Esophagus squamous epithelium (tissue), 4 donors: ENCODE results near the gene GAS2L2.

Experiments
- POLR2A ChIP-seq, 4 donors: fragments of 450-650 bp; IDR thresholded peaks; one replicate each; pipeline ENCODE4 v1.6.1; 2017; ENCODE audit warnings: antibody characterized with exemption in 4 of 4, mild to moderate bottlenecking in 4 of 4, moderate library complexity in 3 of 4
- TF ChIP-seq, protein P1 (sequence below), 6 experiments: fragments of 450-650 bp in 4 of 6; fragments of 200-600 bp in 2 of 6; sonication (generic) in 2 of 6; IDR thresholded peaks; one replicate each; pipeline ENCODE4 v1.5.1; 2016 to 2019; ENCODE audit warnings: antibody characterized with exemption in 6 of 6, mild to moderate bottlenecking in 4 of 6, moderate library complexity in 4 of 6

DNA sequence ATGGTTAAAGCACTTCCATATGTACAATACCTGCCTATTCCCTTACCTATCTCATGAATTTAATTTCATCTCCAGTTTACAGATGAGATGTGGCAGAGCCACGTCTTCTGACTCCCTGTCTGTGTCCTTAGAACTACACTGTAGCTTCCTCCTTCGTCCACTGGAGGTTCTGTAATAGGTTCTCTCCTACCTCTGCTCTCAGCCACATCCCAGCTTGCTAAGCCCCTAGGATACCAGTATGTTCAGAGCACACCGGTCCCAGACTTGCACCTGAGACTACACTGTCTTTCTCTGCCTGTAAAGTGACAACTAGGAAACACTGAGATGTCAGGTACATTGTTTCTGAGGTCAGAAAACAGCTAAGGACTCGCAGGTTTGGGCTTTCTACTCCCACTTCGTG, 25.4 kb downstream of the GAS2L2 start:
- TF ChIP-seq, protein P1, sequence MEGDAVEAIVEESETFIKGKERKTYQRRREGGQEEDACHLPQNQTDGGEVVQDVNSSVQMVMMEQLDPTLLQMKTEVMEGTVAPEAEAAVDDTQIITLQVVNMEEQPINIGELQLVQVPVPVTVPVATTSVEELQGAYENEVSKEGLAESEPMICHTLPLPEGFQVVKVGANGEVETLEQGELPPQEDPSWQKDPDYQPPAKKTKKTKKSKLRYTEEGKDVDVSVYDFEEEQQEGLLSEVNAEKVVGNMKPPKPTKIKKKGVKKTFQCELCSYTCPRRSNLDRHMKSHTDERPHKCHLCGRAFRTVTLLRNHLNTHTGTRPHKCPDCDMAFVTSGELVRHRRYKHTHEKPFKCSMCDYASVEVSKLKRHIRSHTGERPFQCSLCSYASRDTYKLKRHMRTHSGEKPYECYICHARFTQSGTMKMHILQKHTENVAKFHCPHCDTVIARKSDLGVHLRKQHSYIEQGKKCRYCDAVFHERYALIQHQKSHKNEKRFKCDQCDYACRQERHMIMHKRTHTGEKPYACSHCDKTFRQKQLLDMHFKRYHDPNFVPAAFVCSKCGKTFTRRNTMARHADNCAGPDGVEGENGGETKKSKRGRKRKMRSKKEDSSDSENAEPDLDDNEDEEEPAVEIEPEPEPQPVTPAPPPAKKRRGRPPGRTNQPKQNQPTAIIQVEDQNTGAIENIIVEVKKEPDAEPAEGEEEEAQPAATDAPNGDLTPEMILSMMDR (IDR thresholded peaks at IDR 0.05): no peak
- TF ChIP-seq POLR2A (IDR thresholded peaks at IDR 0.05): no peak
